SK-N-MC (cell line): ENCODE data around the gene ARHGAP22.
"Not testable (repeated sequence)": the region's sequence is repeated elsewhere in the genome, so short reads cannot be mapped to it uniquely, and the experiment has no call there.

Experiments used
- DNase-seq: peaks from one replicate; pipeline ENCODE4 v3.0.0-alpha.2; 2011; ENCODE audit warnings: low read depth, low spot score
- H3K27ac ChIP-seq: fragments of 200-600 bp; sonication (generic); 2 replicates; pipeline ENCODE4 v1.5.1; 2016; ENCODE audit warnings: mixed run types
- H3K36me3 ChIP-seq: fragments of 200-600 bp; sonication (generic); 2 replicates; pipeline ENCODE4 v1.6.1; 2017; ENCODE audit warnings: antibody characterized with exemption, low read length, mixed read lengths; ENCODE audit not compliant: insufficient read depth
- H3K4me3 ChIP-seq: fragments of 200-600 bp; sonication (generic); 2 replicates; pipeline ENCODE4 v1.5.1; 2016
- H3K9ac ChIP-seq: fragments of 200-600 bp; sonication (generic); 2 replicates; pipeline ENCODE4 v1.8.0; 2017; ENCODE audit warnings: mixed run types, mixed read lengths; ENCODE audit not compliant: insufficient read length
- H3K9me3 ChIP-seq: fragments of 200-600 bp; sonication (generic); 2 replicates; pipeline ENCODE4 v1.6.1; 2017; ENCODE audit warnings: low read depth, mild to moderate bottlenecking, antibody characterized with exemption, low read length, moderate library complexity, mixed read lengths
- EZH2 ChIP-seq: fragments of 200-600 bp; sonication (generic); IDR thresholded peaks from one replicate; pipeline ENCODE4 v1.6.1; 2017; ENCODE audit warnings: antibody characterized with exemption
- FOXP2 ChIP-seq: optimal IDR thresholded peaks from 2 replicates; pipeline ENCODE3; 2011; ENCODE audit warnings: mild to moderate bottlenecking, moderate library complexity; ENCODE audit not compliant: insufficient read depth; ENCODE audit errors: extremely low read length, control extremely low read depth
- POLR2AphosphoS5 ChIP-seq: IDR thresholded peaks from 2 replicates; pipeline ENCODE4 v1.6.1; 2012; ENCODE audit warnings: mild to moderate bottlenecking, low read depth, low read length, borderline replicate concordance

The ARHGAP22 gene

DNA sequence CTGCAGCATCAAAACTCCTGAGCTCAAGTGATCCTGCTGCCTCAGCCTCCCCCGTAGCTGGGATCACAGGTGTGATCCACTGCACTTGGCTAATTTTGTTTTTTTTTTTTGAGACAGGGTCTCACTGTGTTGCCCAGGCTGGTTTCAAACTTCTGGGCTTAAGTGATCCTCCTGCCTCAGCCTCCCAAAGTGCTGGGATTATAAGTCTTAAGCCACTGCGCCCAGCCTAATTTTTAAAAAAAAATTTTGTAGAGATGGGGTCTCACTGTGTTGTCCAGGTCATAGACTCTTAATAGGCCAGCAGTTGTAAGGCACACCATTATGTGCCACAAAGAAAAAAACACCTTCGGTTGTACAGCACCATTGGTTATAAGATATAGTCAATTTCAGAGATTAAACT, 176.0 kb downstream of the ARHGAP22 start:
- Histone ChIP-seq H3K9ac (no peak overlapping the region), H3K36me3 (no peaks in the 10 kb centered on the region), H3K4me3 (no peak overlapping the region), H3K9me3 (no peaks in the 10 kb centered on the region), H3K27ac (no peak overlapping the region)
- no peak for DNase-seq
- TF ChIP-seq EZH2 (no peak), FOXP2 (no peak), POLR2AphosphoS5 (no peak)

DNA sequence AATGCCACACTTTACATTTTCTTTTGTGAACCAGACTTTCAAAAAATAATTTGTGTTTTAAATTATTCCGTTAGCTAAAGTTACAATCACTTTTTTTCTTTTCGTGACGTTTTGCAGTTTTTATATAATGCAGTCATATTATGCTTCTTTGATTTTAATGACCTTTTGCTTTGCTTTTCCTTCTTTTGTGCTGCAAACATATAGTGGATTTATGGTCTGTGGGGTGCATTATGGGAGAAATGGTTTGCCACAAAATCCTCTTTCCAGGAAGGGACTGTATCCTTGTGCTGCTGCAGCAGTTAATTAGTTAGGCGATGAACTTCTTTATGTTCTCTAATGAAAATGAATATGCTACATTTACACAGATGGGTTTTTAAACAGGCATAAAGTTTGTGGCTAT, 181.0 kb downstream of the ARHGAP22 start:
- H3K27ac ChIP-seq = no peak overlapping the region
- H3K4me3 ChIP-seq = no peak overlapping the region
- no peaks in the 10 kb centered on the region for H3K9me3 ChIP-seq
- DNase-seq = no peak
- no peak overlapping the region for H3K9ac ChIP-seq
- no peak for TF ChIP-seq FOXP2
- no peak for TF ChIP-seq POLR2AphosphoS5
- no peak for TF ChIP-seq EZH2
- no peaks in the 10 kb centered on the region for H3K36me3 ChIP-seq

DNA sequence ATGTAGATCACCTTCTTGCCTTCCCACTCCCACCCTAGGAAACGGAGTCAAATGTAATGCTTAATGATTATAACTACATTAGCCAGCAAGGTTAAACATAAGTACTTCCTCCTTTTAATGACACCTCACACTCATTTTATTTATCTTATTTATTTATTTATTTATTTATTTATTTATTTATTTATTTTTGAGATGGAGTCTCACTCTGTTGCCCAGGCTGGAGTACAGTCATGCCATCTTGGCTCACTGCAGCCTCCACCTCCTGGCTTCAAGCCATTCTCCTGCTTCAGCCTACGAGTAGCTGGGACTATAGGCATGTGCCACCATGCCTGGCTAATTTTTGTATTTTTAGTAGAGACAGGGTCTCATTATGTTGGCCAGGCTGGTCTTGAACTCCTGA, 183.0 kb downstream of the ARHGAP22 start:
- not testable (repeated sequence) for H3K36me3 ChIP-seq, H3K27ac ChIP-seq, H3K9me3 ChIP-seq, DNase-seq, H3K9ac ChIP-seq, H3K4me3 ChIP-seq

DNA sequence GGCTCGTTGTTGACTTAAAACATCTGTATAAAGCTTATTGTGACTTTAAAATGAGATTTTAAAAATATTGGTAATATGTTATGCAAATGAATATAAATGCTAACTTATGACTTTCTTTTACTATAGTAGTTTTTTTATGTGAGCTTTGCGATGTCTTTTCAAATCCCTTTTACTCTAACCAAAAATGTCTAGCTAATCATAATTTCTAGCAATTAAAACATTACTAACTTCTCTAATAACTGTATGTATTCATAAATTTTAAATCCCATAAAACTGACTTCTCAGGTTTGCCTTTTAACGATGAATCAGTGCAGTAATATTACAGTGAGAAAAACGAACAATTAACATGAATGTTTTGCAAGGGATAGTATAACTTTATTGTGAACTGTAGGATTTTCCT, 185.2 kb downstream of the ARHGAP22 start:
- H3K9ac ChIP-seq = no peak overlapping the region
- no peak overlapping the region for H3K4me3 ChIP-seq
- TF ChIP-seq EZH2 = no peak
- TF ChIP-seq POLR2AphosphoS5 = no peak
- no peak for TF ChIP-seq FOXP2
- H3K27ac ChIP-seq = no peak overlapping the region
- H3K9me3 ChIP-seq = no peaks in the 10 kb centered on the region
- H3K36me3 ChIP-seq = no peaks in the 10 kb centered on the region
- DNase-seq = no peak

DNA sequence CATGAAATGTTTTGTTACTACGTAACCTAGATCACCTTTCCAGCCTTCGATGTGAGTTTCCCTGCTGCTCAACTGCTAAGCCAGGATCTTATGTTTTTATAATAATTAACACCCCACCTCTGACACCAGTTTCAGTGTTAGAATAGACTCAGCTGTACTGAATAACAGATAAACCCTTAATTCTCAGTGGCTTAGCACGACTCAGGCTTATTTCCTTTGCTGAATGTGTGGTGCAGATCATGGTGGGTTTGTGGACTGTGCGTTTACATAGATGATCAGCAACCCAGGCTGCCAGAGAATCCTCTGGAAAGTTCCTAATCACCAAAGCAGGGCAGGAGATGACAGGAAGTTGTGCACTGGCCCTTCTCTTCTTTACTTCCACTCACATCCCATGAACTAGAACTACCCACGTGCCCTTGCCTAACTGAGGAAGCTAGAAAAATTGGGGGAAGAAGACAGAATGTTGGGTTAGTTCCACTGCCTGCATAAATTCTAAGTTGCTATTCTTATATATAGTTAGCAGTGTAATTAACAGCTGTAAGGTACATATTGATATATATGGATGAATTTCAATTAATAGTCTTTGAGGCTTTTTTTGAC, 186.6 kb downstream of the ARHGAP22 start:
- no peaks in the 10 kb centered on the region for H3K9me3 ChIP-seq
- no peaks in the 10 kb centered on the region; the same call in 1 of the 2 replicates for H3K36me3 ChIP-seq
- no peak for DNase-seq
- TF ChIP-seq EZH2 = no peak
- TF ChIP-seq POLR2AphosphoS5 = no peak
- no peak for TF ChIP-seq FOXP2
- no peak overlapping the region for H3K27ac ChIP-seq
- H3K9ac ChIP-seq = no peak overlapping the region
- no peak overlapping the region for H3K4me3 ChIP-seq

DNA sequence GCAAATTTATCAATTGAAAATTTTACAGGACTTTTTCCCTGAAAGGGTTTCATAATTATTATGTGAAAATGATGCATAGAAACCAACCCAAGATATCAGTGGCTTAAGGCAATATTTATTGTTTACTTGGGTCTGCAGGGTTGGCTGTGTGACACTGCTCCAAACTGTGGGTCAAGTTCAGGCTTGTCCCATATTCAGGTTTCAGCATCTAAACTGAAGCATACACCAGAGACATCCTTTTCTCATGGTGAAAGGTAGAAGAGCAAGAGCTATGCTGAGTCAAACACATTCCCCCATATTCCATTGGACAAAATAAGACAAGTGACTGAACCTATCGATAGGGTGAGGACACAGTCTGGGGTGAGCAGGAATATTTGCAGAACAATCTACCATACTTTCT, 187.5 kb downstream of the ARHGAP22 start:
- H3K27ac ChIP-seq = no peak overlapping the region
- H3K9ac ChIP-seq = no peak overlapping the region
- DNase-seq = no peak
- no peak overlapping the region for H3K4me3 ChIP-seq
- no peak for TF ChIP-seq EZH2
- TF ChIP-seq POLR2AphosphoS5 = no peak
- no peak for TF ChIP-seq FOXP2
- peaks cover 7% of the 10 kb centered on the region; the same call in 1 of the 2 replicates for H3K36me3 ChIP-seq
- no peaks in the 10 kb centered on the region for H3K9me3 ChIP-seq

DNA sequence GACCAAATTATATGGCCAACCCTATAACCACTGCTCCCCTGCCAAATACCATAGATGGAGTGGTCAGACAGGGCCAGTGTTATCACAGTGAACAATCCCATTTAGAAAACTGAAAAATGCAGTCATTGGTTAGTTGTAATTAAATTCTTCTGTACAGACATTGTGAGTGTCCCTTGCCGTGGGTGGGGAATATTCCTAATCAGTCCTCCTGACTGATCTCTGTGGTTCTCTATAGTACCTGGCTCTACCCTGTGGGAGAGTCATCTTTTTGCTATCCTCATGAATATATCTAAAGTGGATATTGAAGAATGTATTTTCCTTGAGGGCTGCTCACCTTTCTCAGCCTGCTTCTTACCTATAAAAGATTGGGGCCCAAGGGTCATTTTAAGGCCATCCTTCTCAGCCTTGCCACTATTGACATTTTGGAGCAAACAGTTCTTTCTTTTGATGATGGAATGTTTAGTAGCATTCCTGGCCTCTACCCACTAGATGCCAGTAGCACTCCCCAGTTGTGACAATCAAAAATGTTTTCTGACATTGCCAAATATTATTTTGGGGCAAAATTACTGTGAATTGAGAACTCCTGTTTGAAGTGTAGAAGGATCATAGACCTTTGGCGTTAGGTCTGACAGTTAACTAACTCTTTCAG, 188.2 kb downstream of the ARHGAP22 start:
- DNase-seq = no peak
- Histone ChIP-seq H3K36me3 (peaks cover 8% of the 10 kb centered on the region; the same call in 1 of the 2 replicates), H3K4me3 (no peak overlapping the region), H3K9ac (no peak overlapping the region), H3K27ac (no peak overlapping the region), H3K9me3 (no peaks in the 10 kb centered on the region)
- TF ChIP-seq EZH2 = no peak
- TF ChIP-seq POLR2AphosphoS5 = no peak

DNA sequence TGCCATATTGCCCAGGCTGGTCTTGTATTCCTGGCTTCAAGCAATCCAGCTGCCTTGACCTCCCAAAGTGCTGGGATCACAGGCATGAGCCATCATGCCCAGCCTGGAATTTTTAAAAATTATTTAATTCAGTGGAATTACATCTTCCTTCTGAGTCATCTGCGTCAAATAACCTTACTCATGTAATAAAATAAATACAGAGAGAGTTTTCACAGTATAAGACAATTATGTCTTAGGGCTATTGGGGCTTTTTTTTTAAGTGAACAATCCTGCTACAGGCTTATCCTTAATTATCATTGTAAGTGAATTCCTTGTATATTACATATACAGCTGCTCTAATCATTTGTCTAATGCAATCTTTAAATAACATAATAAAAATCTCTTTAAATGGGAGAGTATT, 190.1 kb downstream of the ARHGAP22 start:
- Histone ChIP-seq H3K27ac (no peak overlapping the region), H3K4me3 (no peak overlapping the region), H3K9ac (no peak overlapping the region), H3K9me3 (no peaks in the 10 kb centered on the region), H3K36me3 (peaks cover 24% of the 10 kb centered on the region; the same call in 1 of the 2 replicates)
- TF ChIP-seq POLR2AphosphoS5 (no peak), FOXP2 (no peak), EZH2 (no peak)
- no peak for DNase-seq

DNA sequence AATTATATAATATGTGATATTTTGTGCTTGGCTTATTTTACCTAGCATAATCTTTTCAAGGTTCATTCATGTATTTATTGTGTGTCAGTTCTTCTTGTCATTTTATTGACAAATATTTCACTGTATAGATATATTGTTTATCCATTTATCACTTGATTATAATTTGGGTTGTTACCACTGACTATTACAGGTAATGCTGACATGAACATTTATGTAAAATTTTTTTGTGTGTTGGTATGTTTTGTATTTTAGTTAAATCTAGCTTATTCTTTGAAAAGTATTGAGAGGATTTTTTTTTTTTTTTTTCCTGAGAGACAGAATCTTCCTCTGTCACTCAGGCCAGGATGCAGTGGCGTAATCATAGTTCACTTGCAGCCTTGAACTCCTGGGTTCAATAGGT, 190.7 kb downstream of the ARHGAP22 start:
- H3K36me3 ChIP-seq = peaks cover 28% of the 10 kb centered on the region; the same call in 1 of the 2 replicates
- no peaks in the 10 kb centered on the region for H3K9me3 ChIP-seq
- no peak overlapping the region for H3K9ac ChIP-seq
- no peak overlapping the region for H3K27ac ChIP-seq
- DNase-seq = no peak
- TF ChIP-seq POLR2AphosphoS5 (no peak), EZH2 (no peak), FOXP2 (no peak)
- no peak overlapping the region for H3K4me3 ChIP-seq
